Activated CD8-positive, alpha-beta memory T cell treated with anti-CD3 and anti-CD28 coated beads, Interleukin-2, amount 50 U/mL, for 1 hour (primary cell): Measurements from ENCODE around the gene FXR2.

Experiments
- DNase-seq: peaks from one replicate; pipeline ENCODE4 v3.0.0-alpha.2; 2020; ENCODE audit errors: extremely low read depth

The FXR2 gene

GRCh38 chr17:7589204-7589868, 25.4 kb downstream of the FXR2 start:
- DNase-seq, result no peak

GRCh38 chr17:7588553-7589203, 26.0 kb downstream of the FXR2 start:
- DNase-seq, result no peak

GRCh38 chr17:7587420-7588151, 27.1 kb downstream of the FXR2 start:
- DNase-seq, result no peak

- no peak for DNase-seq
Measured at GRCh38 chr17:7586673-7587419, 27.9 kb downstream of the FXR2 start.

- peak; percentile 82 for DNase-seq
Measured at GRCh38 chr17:7583253-7584109, 31.2 kb downstream of the FXR2 start, which contains the start of gene MPDU1. Gene MPDU1, plus strand, starts transcription at chr17:7583852. Its CDS starts 11 bp downstream, at chr17:7583863.

- DNase-seq, result no peak
Measured at GRCh38 chr17:7582396-7583252, 32.1 kb downstream of the FXR2 start.

- DNase-seq, result no peak
Measured at GRCh38 chr17:7580604-7581575, 33.8 kb downstream of the FXR2 start.

- no peak for DNase-seq
Measured at GRCh38 chr17:7579834-7580603, 34.7 kb downstream of the FXR2 start.

- DNase-seq, result no peak
Measured at GRCh38 chr17:7579001-7579833, 35.5 kb downstream of the FXR2 start, which contains the start of gene CD68. Gene CD68, plus strand, starts transcription at chr17:7579638. Its CDS starts 40 bp downstream, at chr17:7579678.

- DNase-seq, result no peak
Measured at GRCh38 chr17:7577327-7578199, 37.1 kb downstream of the FXR2 start.

- DNase-seq, result no peak
Measured at GRCh38 chr17:7576432-7576937, 38.2 kb downstream of the FXR2 start.

GRCh38 chr17:7575959-7576358, 38.7 kb downstream of the FXR2 start:
- DNase-seq, result no peak

GRCh38 chr17:7575481-7575883, 39.2 kb downstream of the FXR2 start:
- no peak for DNase-seq

- DNase-seq, result no peak
Measured at GRCh38 chr17:7574176-7574953, 40.3 kb downstream of the FXR2 start.
